Ovary (tissue), 9 donors: ENCODE results near the gene SATB1. TPM values are rescaled to one million over a fixed set of nuclear protein-coding genes. Genes with fewer than 3 reads are reported as not detected.

Experiments used
- DNase-seq, 5 donors: peaks; one replicate each; pipeline ENCODE4 v3.0.0-alpha.2; 2019 to 2020
- H3K27ac ChIP-seq, 2 donors: fragments of 200-600 bp; one replicate each; pipeline versions ENCODE4 v1.5.1 to v1.8.0; 2019 to 2022
- H3K27me3 ChIP-seq: fragments of 200-600 bp; one replicate; pipeline ENCODE4 v1.8.0; 2022
- H3K36me3 ChIP-seq: fragments of 200-600 bp; sonication (generic); one replicate; pipeline ENCODE4 v1.5.1; 2019
- H3K4me1 ChIP-seq: one replicate; pipeline ENCODE4 v1.8.1; 2013; ENCODE audit warnings: mild to moderate bottlenecking, moderate library complexity; ENCODE audit not compliant: insufficient read depth
- H3K4me3 ChIP-seq: fragments of 200-600 bp; sonication (generic); one replicate; pipeline ENCODE4 v1.5.1; 2017
- H3K9me3 ChIP-seq, 2 donors: fragments of 200-600 bp in 1 of 2; sonication (generic) in 1 of 2; one replicate each; pipeline versions ENCODE4 v1.5.1 to v1.8.1; 2013 to 2019; ENCODE audit warnings: mild to moderate bottlenecking in 1 of 2, moderate library complexity in 1 of 2
- EP300 ChIP-seq: sonication (generic); formaldehyde crosslinking; IDR thresholded peaks from one replicate; pipeline ENCODE4 v1.6.1; 2017; ENCODE audit warnings: antibody characterized with exemption
- POLR2A ChIP-seq: fragments of 450-650 bp; IDR thresholded peaks from one replicate; pipeline ENCODE4 v1.6.1; 2017; ENCODE audit warnings: antibody characterized with exemption, mild to moderate bottlenecking, moderate library complexity
- WGBS, 3 donors: extraction: QIAGEN DNeasy Blood & Tissue Kit in 1 of 3; methylation state at CpG; one replicate each; pipeline versions ENCODE4 v1.1.5 to v1.1.7; 2013 to 2017; 5-methylcytosine and 5-hydroxymethylcytosine counted together
- intact Hi-C, 4 donors: fragments of 100-400 bp; cut with DNase I; formaldehyde crosslinking; loops; one replicate each; pipeline versions ENCODE4 v1.11.0 to v1.15.1; 2022 to 2023
- polyA plus RNA-seq, 2 donors: library from polyadenylated mRNA; stranded (reverse); fragments of 200-250 nt in 1 of 2; fragments of 350-450 nt in 1 of 2; fragmentation: Illumina TruSeq in 1 of 2; extraction: RNeasy Lipid Tissue Mini Kit (QIAGEN cat#74804) in 1 of 2; gene quantifications; one replicate each; pipeline ENCODE4 v1.2.3, GENCODE V29; 2013 to 2014
- total RNA-seq, 7 donors: library from RNA; depleted of rRNA in 2 of 7; stranded (reverse); fragments of >200 nt in 2 of 7; fragmentation: NEBNext Ultra II Directional in 3 of 7; extraction: Animal tissue kit (Norgen Biotek cat#: 25700) in 3 of 7; gene quantifications; one replicate each; pipeline versions ENCODE4 v1.1.0 to v1.2.4, GENCODE V29; 2016 to 2023
- TF ChIP-seq, protein P1 (sequence below), 3 donors: fragments of 450-650 bp in 2 of 3; fragments of 200-600 bp in 1 of 3; IDR thresholded peaks; one replicate each; pipeline versions ENCODE4 v1.5.1 to v1.8.0; 2016 to 2022; ENCODE audit warnings: antibody characterized with exemption in 3 of 3, mild to moderate bottlenecking in 1 of 3
- donor health status: DM: no; HTN: no; CAD: no; lungs with moderate emphysema.
- donor health status: DM: no; HTN: no; CAD: no.
- donor health status: Bipolar disorder and iron deficiency.
- donor health status: DM: yes; HTN: yes; CAD: no.
- donor health status: DM: no; HTN: no; CAD: no.
- donor health status: DM: yes; HTN: yes; CAD: no.

SATB1 gene
- total and polyA plus RNA-seq, 9 donors, result 7.4 to 26.9 (median 18.9) TPM

DNA sequence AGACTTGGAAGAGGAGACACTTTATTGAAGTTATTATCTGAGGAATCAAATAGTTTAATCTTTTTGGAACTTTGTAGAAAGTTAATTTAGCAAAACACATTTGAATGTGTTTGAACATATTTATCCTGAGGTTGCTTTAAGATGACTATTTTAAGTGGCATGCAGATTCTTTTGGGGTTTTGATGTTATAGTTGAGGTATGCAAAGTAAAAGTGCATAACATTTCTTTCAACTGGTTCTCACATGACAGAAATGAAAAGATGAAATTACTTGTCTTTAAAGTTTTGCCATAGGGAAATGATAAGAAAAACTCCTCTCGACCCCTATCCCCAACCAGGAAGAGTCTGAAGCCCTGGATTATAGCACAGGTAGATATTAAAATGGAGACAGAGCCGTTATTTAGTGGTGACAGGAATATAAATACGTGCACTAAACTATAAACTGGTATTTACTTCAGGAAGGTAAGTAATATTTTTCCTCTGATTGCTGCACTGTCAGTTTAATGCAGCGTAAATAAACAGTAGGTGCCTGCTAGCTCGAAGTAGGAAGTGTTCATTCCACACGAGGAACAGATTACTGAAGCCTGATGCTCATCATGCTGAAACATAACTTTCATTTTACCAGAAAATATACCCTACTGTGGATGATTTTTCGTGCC is 15.1 kb upstream of the SATB1 start:
- Histone ChIP-seq H3K36me3 (no peaks in the 10 kb centered on the region), H3K27ac (no peak overlapping the region), H3K4me3 (no peak overlapping the region), H3K4me1 (peaks cover 7% of the 10 kb centered on the region), H3K27me3 (no peaks in the 10 kb centered on the region), H3K9me3 (no peaks in the 10 kb centered on the region)
- intact Hi-C loops, result no loop called here
- DNase-seq, result no peak
- WGBS, 3 donors, result 70 to 81% (median 76%) methylated on average over 7 of the region's 7 CpGs
- TF ChIP-seq EP300 (no peak), POLR2A (no peak)
- TF ChIP-seq, protein P1, sequence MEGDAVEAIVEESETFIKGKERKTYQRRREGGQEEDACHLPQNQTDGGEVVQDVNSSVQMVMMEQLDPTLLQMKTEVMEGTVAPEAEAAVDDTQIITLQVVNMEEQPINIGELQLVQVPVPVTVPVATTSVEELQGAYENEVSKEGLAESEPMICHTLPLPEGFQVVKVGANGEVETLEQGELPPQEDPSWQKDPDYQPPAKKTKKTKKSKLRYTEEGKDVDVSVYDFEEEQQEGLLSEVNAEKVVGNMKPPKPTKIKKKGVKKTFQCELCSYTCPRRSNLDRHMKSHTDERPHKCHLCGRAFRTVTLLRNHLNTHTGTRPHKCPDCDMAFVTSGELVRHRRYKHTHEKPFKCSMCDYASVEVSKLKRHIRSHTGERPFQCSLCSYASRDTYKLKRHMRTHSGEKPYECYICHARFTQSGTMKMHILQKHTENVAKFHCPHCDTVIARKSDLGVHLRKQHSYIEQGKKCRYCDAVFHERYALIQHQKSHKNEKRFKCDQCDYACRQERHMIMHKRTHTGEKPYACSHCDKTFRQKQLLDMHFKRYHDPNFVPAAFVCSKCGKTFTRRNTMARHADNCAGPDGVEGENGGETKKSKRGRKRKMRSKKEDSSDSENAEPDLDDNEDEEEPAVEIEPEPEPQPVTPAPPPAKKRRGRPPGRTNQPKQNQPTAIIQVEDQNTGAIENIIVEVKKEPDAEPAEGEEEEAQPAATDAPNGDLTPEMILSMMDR (IDR thresholded peaks at IDR 0.05), result no peak

DNA sequence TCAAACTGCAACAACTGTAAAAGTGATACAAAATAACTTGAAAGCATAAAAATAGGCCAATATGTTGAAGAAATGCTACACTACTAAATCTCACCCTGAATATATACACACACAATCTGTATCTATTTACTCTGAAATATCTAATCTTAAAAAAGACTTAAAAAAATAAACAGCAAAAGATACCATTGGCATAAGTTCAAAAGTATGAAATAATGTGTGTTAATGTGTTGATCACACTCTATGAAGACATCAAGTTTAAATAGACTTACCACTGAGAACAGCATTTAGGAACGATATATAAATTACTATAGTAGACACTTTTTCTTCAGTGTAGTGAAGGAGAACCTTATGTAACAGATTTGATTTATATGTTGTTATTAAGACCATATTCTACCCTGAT is 14.1 kb upstream of the SATB1 start:
- WGBS, 3 donors, result 97 to 98% (median 98%) methylated on average over 1 of the region's 1 CpG
- Histone ChIP-seq H3K4me1 (peaks cover 6% of the 10 kb centered on the region), H3K36me3 (no peaks in the 10 kb centered on the region), H3K27ac (no peak overlapping the region), H3K4me3 (no peak overlapping the region), H3K9me3 (no peaks in the 10 kb centered on the region), H3K27me3 (no peaks in the 10 kb centered on the region)
- DNase-seq, result no peak
- intact Hi-C loops, result no loop called here
- no peak for TF ChIP-seq POLR2A
- TF ChIP-seq, protein P1 (IDR thresholded peaks at IDR 0.05), result no peak
- no peak for TF ChIP-seq EP300

DNA sequence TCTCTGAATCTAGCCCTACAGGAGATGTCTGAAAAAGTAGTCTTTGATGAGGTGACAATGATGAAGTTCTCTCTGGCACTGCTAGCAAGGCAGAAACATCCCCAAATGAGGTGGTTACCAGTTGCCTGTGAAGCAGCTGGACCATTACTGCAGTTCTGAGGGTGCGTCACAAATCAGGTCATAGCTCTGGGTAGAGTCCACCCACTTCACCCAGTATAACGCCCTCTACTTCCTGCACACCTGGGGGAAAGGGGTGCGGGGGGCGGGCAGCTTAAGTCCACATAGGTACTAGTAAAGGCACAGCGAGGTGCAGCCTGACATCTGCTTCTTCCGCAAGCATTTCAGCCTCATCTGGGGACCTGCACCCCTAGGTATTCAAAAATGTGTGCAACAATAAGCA is 13.4 kb upstream of the SATB1 start:
- intact Hi-C loops, result no loop called here
- Histone ChIP-seq H3K9me3 (no peaks in the 10 kb centered on the region), H3K4me1 (peaks cover 3% of the 10 kb centered on the region), H3K27me3 (no peaks in the 10 kb centered on the region), H3K36me3 (no peaks in the 10 kb centered on the region), H3K4me3 (no peak overlapping the region), H3K27ac (no peak overlapping the region)
- no peak for DNase-seq
- TF ChIP-seq POLR2A, result no peak
- TF ChIP-seq, protein P1 (IDR thresholded peaks at IDR 0.05), result no peak
- TF ChIP-seq EP300, result no peak
- WGBS, 3 donors, result 88 to 96% (median 88%) methylated on average over 6 of the region's 6 CpGs

DNA sequence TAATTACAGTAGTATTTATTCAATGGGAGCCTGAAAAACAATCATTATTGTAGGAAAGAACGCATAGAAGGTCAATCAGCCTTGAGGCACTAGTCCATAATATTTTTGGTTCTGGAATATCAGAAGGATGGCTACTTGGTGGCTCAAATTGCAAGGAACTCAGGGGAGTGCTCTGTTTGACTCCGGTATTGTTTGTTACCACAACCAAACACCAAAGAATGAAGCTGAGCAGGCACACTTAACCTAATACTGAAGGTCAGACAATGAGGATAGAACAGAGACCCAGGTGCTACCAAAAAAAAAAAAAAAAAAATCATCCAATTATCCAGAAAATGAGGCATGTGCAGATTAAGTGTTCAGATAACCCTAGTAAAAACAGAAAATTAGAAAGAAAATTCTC is 11.1 kb upstream of the SATB1 start:
- no peak for DNase-seq
- H3K9me3 ChIP-seq, result no peaks in the 10 kb centered on the region
- WGBS, 3 donors, result 92 to 93% (median 93%) methylated on average over 2 of the region's 2 CpGs
- H3K4me3 ChIP-seq, result no peak overlapping the region
- no peaks in the 10 kb centered on the region for H3K27me3 ChIP-seq
- no peak for TF ChIP-seq POLR2A
- TF ChIP-seq, protein P1 (IDR thresholded peaks at IDR 0.05), result no peak
- TF ChIP-seq EP300, result no peak
- H3K4me1 ChIP-seq, result no peaks in the 10 kb centered on the region
- intact Hi-C loops, result no loop called here
- H3K36me3 ChIP-seq, result no peaks in the 10 kb centered on the region
- no peak overlapping the region for H3K27ac ChIP-seq
